ENCODE results near the gene ZNF138.

DNA sequence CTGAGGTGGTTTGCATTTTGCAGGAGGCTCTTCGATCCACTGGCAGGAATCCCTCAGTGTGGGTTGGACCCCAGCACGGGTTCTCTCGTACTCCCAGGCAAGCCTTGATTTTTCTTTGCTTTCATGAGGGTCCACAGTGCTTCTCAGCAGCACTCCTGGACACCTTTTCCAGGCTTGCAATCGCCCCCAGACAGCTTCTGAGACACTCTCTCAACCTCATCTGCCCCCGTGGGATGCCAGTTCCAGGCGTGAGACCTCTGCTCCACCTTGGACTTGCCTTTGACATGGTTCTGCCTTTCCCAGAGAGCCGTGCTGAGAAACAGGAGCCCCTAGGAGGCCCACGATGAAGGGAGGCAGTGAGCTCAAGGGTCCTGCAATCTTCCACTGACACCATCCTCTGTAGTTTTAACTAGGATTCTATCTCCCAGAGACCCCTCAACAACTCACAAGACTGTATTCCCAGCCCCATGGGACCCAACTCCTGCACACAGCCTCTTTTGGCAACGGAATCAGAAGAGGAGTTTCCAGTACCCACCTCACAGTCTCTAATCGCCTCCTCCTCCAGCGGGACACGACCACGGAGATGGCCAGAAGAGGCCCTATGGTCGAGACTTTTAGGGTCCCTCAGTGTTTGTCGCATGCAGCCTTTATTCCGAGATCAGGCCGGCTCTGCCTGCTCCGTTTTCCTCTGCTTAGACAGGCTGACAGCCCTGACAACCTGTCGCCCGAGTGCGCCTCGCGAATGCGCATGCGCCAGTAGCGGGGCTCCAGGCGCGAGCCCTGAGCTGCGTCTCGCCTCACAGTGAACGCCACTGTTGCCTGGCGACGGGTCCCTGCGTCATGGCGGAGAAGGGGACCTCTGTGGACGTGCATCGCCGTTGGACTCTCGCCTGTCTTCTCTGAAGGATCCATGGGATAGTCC, 82.8 kb downstream of the ZNF138 start:
- TF ChIP-seq ZNF416 (CRISPR knock-in tag; IDR thresholded peaks at IDR 0.05), result no peak
- TF ChIP-seq, protein P1, sequence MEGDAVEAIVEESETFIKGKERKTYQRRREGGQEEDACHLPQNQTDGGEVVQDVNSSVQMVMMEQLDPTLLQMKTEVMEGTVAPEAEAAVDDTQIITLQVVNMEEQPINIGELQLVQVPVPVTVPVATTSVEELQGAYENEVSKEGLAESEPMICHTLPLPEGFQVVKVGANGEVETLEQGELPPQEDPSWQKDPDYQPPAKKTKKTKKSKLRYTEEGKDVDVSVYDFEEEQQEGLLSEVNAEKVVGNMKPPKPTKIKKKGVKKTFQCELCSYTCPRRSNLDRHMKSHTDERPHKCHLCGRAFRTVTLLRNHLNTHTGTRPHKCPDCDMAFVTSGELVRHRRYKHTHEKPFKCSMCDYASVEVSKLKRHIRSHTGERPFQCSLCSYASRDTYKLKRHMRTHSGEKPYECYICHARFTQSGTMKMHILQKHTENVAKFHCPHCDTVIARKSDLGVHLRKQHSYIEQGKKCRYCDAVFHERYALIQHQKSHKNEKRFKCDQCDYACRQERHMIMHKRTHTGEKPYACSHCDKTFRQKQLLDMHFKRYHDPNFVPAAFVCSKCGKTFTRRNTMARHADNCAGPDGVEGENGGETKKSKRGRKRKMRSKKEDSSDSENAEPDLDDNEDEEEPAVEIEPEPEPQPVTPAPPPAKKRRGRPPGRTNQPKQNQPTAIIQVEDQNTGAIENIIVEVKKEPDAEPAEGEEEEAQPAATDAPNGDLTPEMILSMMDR (IDR thresholded peaks at IDR 0.05), result no peak
- no peak for TF ChIP-seq SP1 (CRISPR knock-in tag; conservative IDR thresholded peaks at IDR 0.05)
- TF ChIP-seq, protein P2, sequence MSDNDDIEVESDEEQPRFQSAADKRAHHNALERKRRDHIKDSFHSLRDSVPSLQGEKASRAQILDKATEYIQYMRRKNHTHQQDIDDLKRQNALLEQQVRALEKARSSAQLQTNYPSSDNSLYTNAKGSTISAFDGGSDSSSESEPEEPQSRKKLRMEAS (CRISPR knock-in tag; IDR thresholded peaks at IDR 0.05), result no peak; the same call in 1 of the 2 replicates
- TF ChIP-seq ZNF138 (CRISPR knock-in tag; conservative IDR thresholded peaks at IDR 0.05), result no peak
- TF ChIP-seq HMGA2 (CRISPR knock-in tag; IDR thresholded peaks at IDR 0.05), result no peak
- TF ChIP-seq OVOL2 (CRISPR knock-in tag; IDR thresholded peaks at IDR 0.05; ENCODE audit: borderline replicate concordance), result no peak
- TF ChIP-seq ZBTB21 (CRISPR knock-in tag; IDR thresholded peaks at IDR 0.05; ENCODE audit: borderline replicate concordance), result no peak
- TF ChIP-seq USF2 (CRISPR knock-in tag; IDR thresholded peaks at IDR 0.05), result no peak
- no peak for TF ChIP-seq IRF2 (CRISPR knock-in tag; IDR thresholded peaks at IDR 0.05; ENCODE audit: borderline replicate concordance, low read depth)
- TF ChIP-seq ZNF512 (CRISPR knock-in tag; IDR thresholded peaks at IDR 0.05; ENCODE audit: borderline replicate concordance), result no peak
- no peak for TF ChIP-seq FOXP4 (CRISPR knock-in tag; IDR thresholded peaks at IDR 0.05)
